SW480 (cell line): ENCODE results near the gene ATP13A5.

Experiments
- DNase-seq: peaks from one replicate; pipeline ENCODE4 v3.0.0-alpha.2; 2016; ENCODE audit warnings: low spot score

ATP13A5 gene

DNA sequence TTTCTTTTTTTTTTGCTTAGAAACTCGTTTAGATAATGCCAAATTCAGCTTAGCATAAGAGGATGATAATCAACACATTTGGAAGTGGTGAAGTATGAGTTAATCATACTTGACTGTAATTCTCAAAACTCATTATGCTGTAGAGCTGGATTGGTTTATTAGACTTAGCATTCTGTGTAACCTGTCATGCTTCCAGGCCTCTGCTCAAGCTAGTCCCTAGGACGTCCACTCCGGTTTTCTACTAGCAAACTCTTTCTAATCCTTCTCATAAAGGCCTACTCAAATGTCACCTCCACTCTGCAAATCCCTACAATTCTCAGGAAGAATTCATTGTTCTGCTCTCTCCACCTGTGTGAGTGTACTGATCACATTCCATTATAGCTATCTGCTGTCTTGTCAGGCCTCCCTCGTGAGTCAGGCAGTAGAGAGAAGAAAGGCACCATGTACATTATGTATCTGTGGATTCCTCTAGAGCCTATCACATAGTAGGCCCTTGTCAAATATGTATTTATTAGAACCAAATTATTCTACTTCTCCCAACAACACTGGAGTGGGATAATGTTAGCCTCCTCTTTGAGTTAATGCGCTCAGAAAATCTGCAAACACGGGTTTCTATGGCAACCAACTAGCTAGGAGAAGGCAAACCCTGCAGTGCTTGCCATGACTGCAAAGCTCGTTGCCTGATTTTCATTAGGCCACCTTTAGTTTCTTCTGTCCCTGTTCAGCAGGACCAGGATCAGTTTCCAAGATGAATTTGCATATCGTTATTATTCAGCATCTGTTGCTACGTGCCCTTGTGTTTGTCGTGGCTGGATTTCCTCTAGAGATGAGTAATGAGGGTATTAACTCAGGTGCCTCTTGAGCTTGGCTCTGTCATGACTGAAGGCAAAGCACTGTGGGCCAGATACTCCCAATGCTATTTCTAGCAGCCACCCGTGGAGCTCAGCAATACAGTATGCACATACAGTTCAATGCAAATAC, 30.7 kb downstream of the ATP13A5 start:
- DNase-seq = peak; percentile 10

DNA sequence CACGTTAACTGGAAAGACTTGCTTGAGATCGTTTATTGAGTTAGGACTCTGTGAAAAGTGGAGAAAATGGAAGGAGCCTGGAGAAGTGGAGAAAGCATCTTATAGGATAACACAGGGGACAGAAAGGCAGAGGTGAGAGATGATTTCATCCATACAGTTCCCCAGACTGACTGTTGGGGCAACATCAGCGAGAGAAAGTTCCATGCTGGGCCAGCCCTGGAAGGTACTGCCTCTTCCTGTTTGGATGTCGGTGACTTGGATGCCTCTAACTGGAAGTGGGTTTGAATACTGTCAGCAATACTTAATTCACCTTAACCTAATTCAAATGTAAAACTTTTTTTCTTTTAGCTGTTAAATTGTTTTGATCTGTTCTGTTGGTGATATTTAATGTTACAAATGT, 32.3 kb downstream of the ATP13A5 start:
- DNase-seq = no peak

DNA sequence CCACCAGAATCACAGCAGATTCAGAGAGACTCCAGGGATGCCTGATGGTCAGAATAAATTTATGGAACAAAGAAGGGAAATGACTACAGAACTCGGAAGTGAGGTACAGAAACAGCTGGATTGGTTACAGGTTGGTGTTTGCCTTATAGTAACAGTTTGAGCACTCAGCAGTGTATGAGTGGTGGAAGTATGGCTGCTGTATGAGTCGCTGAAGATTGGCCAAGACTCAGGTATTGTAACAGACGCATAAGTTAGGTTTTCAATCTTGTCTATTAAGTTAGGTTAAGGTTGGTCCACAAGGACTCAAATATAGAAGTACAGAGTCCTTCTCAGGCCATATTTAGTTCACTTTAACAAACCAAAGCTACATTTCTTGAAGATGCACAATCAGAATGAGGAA, 33.1 kb downstream of the ATP13A5 start:
- DNase-seq = no peak

DNA sequence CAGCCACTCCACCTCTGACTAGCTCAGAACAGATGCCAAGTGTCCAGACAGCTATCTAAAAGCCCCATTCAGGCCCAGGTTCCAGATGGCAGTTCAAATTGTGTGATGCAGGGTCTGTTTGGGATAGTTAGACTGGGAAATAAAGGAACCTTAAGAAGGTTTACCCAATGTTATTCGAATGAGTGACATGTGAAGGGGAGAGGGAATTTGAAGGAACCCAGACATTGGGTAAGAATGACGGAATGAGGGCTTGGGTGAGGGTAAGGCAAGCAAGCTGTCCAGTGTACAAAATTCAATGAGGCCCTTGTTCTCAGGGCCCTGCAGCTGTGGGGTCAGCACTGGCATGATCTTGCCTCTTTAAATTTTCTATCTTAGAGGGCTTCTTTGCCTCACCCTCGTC, 34.1 kb downstream of the ATP13A5 start:
- DNase-seq = no peak

DNA sequence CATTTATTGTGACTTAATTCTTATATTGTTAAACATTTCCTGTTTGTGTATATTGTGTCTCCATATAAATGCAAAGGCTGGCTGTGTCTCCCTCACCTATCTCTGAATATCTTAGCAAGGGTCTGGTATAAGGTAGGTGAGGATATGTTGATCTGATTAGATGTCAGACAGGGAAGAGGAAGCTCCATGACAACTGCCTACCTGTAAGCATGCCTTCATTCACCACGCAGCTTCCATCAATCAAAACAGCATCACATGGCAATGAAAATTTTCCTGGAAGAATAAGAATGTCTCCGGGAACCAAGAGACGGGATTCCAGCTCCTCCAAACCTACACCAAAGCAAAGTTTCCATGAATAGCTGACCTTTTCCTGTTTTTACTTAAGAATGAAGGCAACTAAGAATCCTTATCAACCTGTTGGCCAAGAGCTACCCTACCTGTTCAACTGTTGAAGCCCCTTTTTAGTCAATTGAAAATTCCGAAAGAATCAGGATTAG, 34.8 kb downstream of the ATP13A5 start:
- no peak for DNase-seq

DNA sequence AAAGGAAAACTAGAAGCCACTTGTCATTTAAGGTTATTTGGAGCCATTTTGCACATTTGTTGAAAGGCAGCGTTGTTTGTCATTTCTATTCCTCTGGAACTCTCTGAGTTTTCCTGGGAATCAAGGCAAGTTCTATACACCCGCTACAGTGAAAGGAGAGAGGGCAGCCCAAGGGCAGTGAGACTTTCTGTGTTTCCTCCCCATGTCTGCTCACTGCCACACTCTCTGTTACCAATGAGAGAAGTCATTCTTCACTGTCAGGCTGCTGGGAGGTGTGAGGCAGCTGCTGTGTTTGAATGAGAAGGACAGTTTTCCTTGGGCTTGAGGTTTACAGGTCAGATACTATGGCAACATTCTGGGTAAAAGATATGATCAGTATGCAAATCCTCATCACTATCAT, 36.0 kb downstream of the ATP13A5 start:
- no peak for DNase-seq

DNA sequence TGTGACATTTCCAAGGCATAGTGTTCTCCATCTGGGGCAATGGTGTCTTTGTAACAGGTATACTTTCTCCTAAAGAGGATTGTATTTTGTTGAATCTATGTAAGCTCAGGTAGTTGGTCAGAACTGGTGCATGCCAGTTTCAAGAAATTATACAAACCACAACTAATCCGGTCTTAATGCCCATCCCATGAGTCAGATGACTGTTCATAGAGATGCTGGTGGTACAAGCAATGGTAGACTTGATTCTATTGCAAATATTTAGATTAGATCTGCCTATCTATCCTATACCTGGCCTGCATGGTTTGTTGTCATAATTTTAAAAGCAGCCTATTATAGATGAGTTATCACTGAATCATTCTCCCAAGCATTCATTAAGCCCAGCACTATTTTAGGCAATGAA, 43.5 kb downstream of the ATP13A5 start:
- peak; percentile 37 for DNase-seq

DNA sequence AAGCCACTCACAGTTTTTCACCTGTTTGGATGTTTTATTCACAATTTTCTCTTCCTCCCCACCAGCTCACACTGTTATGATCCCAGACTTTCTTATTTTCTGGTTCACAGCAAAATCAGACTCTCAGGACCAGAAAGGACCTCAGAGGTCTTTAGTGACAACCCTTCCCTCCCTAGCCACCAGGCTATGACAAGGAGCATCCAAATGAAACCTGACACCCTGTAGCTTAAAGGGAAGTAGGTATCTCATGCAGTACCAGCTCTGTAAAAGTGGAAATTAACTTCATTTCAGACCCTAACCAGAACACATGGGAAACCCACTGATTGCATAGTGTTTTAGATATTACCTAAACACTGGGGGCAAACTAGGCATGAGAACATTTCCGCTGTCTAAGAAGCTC, 45.3 kb downstream of the ATP13A5 start:
- DNase-seq = no peak

DNA sequence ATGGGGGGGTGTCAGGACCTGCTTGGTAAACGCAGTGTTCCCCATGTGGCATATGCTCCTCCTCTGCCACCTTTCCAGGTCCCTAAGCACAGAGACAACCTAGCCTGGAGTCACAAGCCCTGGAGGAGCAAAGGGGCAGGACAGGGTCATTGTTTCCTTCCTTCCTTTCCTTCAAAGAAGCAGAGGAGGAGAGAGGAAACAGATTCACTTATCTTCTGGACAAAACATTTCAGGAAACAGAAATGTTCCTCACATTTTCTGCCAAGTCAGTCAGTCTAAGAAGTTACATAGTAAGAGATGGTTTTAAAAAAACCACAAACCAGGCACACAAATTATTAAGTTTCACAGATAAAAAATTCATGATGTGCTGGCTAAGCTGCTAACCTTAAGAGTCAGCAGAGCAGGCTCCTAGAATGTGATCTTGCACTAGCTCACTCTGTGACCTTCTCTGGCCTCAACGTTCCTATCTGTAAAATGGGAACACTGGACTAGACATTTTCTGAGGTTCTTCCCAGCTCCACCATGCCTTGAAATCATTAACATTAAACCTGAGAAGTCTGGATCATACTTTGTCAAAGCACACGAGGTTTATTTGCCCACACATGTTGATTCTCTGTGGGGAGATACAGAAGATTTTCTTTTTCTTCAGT, 47.9 kb downstream of the ATP13A5 start:
- DNase-seq = no peak

DNA sequence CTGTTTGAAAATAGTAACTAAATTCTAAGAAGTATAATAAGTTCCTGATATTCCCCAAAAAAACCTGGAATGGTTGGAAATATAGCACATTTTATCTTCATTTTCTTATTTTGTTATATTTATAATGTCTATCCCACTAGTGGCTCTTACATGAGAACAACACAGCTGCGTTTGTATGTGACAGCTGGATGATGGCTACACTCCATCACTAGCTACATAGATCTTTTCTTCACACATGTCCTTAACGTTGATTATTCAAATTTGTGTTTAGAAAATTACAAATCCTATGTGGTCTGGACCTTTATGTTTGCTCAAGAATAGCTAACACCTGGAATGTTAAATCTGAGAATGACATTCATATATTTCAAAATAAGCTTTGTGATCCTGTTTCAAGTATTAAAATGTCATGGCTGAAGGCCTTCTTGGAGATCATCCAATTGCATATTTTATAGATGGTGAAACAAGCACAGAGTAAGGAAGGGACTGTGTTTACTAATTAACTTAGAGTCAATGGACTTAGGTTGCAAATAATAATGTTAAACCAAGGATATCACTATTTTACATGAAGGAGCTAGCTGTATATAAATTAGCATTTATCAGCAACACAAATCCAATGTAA, 60.8 kb downstream of the ATP13A5 start:
- no peak for DNase-seq

DNA sequence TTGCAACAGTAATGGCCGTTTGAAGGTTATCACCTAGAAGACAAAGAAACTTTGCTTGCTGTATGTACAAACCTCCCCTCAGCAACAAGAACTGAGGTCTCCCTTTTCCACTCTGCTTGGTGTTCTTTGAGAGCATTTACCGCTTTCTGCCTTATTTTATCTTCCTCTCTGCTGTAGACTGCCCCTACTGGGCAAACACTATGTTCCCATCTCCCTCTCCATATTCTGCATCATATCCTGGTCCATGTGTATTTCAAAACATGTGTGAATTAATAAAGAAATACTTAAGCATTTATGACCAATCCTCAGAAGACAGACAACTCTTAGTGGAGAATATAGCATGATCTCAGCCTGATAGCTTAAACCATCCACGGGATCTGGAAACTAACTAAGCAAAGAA, 64.4 kb downstream of the ATP13A5 start:
- no peak for DNase-seq

DNA sequence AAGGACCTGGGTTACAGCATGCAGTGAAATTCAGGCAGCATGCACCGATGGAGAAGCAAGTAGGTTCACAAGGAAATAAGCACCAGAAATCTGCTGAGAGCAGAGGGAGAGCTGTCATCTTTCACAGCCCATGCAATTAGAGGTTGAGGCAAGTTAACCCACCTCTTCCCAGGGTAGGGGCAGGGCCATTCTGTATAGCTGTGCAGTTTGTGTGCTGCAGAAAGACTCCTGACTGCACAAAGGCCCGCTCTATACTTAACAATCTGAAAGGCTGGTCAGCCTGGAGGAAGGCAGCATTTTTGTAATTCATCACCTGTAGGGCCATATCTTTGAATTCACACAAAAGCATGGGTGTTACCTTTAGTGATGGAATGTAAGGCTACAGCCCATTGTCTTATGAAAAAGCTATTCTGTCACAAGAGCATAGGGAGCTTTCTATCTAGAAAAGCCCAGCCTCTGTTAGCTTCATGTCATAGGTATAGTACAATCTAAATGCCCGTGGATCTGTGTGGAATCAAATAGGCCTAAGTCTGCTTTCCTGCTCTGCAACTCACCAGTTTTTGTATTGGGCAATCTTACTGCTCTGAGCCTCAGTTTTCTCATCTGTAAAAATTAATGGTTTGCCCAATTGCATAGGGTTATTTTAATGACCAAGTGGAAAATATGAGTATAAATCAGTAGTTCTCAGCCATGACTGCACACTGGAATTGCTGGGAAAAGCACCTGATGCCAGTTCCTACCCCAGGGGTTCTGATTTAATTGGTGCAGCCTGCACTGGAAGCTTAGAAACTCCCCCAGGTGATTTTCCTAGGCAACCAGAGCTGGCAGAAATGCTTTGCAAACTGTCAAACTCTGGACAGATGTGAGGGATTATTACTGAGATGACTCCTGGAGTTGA, 65.2 kb downstream of the ATP13A5 start:
- DNase-seq = no peak

DNA sequence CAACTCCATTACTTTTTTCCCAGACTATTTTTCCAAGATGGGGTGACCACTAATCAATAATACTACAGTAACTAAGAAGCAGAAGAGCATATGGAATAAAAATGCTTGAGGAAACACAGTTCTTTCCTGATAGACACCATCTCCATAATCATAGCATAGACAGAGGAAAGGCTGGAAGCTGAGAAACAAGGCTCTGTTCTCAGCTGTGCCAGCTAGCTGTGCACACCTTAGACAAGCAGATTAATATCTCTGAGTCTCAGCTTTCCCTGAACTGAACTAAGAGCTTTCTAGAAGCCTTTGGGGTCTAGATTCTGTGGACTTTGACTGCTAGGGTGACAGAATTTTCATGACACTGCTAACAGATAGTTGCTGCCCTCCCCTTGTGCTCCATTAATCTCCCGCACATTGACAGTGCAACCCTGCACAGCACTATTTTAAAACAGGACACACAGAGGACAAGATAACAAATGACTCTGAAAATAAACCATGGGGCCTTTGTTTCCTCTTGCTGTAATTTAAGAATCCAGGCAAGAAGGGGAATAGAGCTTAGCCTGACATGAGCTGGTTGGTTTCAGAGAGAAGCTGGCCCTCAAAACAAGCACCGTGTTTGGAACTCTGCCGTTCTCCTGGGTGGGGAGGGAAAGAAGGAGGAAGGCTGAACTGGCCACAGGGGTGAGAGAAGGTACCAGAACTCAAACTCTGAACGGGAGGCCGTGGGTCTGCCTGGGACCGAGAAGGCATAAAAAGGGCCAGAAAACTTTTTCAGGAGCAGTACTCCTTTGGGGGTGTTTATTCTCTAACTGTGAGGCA, 67.4 kb downstream of the ATP13A5 start:
- DNase-seq = no peak

DNA sequence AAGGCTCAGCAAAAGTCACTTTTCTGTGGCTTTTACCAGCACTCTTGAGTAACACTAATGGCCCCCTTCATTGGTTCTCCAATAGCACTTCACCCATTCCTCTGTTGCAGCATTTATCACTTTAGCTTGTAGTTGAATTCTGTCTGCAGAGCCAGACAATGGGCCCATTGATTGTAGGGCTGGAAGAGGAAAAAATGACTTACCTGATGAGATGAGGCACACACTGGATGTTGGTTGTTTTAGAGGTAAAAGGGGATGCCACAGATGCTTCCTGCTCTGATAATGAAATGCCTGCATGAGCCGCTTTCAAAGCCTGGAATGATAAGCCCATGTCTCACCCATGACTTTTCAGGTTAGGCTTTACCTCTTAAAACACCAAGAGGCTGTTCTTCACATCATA, 73.2 kb downstream of the ATP13A5 start:
- no peak for DNase-seq

DNA sequence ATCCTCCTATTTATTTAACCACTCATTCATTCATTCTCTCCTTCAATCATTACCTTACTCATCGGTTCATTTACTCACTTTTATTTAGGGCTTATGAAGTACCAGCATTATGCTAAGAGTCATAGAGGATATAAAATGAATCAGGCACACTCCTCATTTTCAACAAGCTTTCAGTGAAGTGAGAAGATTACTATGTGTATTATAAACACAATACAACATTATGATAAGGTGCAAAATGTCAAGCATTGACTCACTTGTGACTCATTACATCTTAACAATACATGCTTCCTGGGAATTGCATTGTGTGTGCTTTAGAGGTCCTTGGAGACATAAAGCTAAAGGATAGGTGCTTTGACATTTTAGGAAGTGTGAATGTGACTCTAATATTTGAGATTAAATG, 77.1 kb downstream of the ATP13A5 start:
- DNase-seq = no peak

DNA sequence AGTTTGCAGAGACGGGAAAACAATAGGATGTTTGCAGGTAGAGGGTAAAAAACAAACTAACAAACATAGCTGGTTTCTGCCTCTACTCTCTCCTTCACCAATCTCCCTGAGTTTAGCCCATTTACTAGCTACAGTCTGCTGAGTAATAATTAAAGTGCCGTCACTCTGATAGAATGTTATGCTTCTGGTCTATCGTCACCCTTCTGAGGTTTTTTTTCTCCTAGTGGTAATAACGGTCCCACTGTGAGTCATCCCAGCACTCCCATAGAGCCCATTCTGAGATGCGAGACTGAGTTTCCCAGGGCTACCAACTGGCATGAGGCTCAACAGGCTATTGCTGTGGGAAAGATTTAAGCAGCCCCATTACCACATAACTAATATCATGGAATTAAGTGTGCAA, 81.1 kb downstream of the ATP13A5 start:
- no peak for DNase-seq

DNA sequence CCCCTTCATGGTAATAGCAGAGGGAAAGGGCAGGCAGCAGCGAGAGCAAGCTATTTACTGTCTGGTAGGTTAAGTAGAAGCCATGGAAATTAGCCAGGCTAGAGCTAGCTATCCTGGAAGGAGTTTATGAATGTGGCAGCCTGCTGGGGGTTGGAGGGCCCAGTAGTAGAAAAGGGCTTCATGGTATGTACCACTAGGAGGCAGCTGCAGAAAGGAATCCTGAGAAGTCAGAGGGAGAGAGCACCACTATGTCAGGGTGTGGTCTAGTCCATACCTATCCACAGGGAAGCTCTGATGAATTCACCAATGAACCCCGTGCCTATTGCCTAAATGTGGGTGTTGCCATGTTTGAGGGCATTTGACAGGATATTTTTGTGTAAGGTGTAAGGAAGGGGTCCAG, 82.6 kb downstream of the ATP13A5 start:
- no peak for DNase-seq

DNA sequence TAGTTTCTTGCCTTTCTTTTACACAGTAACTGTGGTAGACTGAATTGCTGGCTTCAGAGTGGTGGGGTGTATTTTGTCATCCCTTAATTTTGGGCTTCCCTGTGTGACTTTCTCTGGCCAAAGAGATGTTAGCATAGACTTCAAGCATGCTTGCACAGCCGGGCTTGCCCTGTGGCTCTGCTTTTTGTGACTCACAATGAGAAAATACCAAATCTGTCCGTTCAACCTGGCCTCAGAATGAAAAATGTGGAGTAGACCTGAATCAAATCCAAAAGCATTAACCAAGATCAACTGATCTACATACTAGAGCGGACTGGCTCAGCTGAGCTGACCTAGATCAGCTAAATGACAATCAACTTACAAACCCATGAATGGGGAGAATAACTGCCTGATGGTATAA, 86.2 kb downstream of the ATP13A5 start:
- no peak for DNase-seq

DNA sequence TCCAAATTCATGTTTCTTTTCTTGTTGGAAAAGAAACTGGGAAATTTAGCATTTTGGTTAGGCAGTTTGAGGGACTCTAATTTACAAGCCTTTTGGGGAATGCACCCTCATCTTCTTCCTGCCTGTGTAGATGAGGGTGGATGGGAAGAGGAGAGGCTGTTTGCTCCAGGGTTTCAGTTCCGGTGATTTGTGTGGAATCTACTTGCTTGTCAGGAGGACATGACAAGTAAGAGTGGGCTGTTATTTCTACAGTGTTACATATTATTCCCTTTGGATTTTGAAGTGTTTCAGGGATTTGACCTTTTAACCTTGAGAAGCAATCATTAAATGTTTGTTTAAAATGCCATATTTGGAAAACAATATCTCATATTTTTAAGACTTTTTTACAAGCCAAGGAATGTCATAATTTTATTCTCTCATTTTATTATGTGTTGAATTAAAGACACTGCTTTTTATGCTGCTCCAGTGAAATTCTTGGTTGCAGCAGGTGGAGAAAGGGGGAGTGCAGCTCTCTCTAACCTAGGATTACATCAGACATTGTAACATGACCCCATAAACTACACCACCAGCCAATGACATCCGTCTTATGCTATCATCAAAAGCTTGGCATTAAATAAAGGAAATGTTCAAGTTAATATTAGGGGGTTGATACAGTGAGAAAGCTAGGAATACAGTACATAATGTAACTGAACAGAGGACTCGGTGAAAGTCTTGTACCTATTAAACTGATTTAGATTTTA, 107.3 kb downstream of the ATP13A5 start:
- peak; percentile 9 for DNase-seq

DNA sequence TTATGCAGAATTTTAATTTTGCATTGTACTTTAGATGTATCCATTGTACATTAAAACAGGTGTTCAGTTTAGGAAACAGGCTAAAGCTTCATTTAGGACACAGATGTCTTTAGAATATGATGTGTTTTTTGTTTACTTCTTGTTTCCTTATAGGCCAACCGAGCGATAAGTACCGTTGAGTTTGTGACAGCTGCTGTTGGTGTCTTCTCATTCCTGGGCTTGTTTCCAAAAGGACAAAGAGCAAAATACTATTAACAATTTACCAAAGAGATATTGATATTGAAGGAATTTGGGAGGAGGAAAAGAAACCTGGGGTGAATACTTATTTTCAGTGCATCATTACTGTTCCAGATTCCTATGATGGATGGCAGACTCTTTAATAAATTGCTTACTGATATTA, 108.1 kb downstream of the ATP13A5 start:
- no peak for DNase-seq
